NB4 (cell line): ENCODE data around the gene FANCC.

Source experiments
- DNase-seq: peaks from one replicate; pipeline ENCODE4 v3.0.0; 2010; ENCODE audit warnings: low read depth
- H3K4me3 ChIP-seq: one replicate; pipeline ENCODE4 v1.5.1; 2011; ENCODE audit warnings: mild to moderate bottlenecking, low read depth, low read length, moderate library complexity
- MYC ChIP-seq: IDR thresholded peaks from 2 replicates; pipeline ENCODE4 v1.6.1; 2011; ENCODE audit warnings: low read depth, low read length
- POLR2A ChIP-seq: IDR thresholded peaks from 2 replicates; pipeline ENCODE4 v1.6.1; 2011; ENCODE audit warnings: mild to moderate bottlenecking; ENCODE audit not compliant: insufficient read length; ENCODE audit errors: extremely low read depth
- TF ChIP-seq, protein P1 (sequence below): IDR thresholded peaks from one replicate; pipeline ENCODE4 v1.5.1; 2012; ENCODE audit warnings: low read depth, low read length
- TF ChIP-seq, protein P2 (sequence below): IDR thresholded peaks from 2 replicates; pipeline ENCODE4 v1.6.1; 2011; ENCODE audit warnings: low read depth, low read length

FANCC gene

DNA sequence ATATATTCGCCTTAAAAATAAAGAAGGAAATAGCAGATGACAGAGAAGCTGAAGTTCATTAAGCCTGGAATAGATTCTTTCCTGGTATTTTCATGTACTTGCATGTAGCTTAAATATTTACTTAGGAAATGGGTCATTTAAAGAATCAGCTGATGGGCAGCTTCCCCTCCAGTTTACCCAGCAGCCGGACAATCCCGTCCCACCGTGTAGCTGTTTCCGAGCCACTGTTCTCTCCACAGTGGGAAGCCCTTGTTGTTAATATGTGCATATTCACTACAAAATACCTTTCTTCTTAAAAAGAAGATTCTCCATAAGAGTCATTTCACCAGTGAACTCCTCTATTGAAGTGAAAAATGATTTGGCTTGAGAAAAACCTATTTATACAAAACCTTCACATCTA, 187.0 kb downstream of the FANCC start:
- TF ChIP-seq, protein P1, sequence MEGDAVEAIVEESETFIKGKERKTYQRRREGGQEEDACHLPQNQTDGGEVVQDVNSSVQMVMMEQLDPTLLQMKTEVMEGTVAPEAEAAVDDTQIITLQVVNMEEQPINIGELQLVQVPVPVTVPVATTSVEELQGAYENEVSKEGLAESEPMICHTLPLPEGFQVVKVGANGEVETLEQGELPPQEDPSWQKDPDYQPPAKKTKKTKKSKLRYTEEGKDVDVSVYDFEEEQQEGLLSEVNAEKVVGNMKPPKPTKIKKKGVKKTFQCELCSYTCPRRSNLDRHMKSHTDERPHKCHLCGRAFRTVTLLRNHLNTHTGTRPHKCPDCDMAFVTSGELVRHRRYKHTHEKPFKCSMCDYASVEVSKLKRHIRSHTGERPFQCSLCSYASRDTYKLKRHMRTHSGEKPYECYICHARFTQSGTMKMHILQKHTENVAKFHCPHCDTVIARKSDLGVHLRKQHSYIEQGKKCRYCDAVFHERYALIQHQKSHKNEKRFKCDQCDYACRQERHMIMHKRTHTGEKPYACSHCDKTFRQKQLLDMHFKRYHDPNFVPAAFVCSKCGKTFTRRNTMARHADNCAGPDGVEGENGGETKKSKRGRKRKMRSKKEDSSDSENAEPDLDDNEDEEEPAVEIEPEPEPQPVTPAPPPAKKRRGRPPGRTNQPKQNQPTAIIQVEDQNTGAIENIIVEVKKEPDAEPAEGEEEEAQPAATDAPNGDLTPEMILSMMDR, result no peak
- TF ChIP-seq MYC (no peak), POLR2A (no peak)
- TF ChIP-seq, protein P2, sequence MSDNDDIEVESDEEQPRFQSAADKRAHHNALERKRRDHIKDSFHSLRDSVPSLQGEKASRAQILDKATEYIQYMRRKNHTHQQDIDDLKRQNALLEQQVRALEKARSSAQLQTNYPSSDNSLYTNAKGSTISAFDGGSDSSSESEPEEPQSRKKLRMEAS, result no peak
- no peak overlapping the region for H3K4me3 ChIP-seq
- no peak for DNase-seq

DNA sequence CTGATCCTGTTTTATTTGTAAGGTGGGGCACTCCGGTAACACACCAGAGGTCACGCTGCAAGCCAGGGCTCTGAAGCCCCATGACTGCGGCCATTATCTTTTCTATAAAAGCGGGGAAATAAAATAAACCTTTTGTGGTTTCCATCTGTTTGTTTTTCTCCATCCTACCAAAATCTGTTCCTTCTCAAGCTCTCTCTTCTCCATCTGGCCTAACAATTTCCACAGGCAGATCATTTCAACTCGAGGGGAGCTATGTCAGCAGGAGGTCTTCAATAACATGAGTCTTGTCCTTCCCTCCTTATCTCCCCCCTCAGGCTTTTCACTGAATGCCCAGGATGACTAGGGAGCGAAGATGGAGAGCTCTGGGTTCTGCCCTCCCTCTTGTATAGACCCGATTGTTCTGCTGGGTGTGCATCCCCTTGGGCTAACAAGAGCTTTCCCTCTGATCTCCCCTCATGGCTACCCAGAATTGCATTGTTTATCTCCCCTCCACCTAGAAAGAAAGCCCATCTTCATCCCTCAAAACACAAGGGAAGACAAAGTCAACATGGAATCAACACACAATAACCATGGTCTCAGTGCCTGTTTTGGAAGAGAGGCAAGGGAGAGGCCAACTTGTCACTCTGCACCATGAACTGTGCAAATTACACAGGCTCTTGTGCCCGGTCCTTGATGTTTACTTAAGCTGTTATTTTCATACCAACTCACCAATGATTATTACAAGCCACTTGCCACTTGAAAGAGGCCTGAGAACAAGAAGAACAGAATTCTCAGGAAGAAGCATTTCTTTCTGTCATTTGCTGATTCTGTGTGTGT, 187.8 kb downstream of the FANCC start:
- TF ChIP-seq, protein P2, result no peak
- TF ChIP-seq, protein P1, result no peak
- TF ChIP-seq POLR2A (no peak), MYC (no peak)
- no peak for DNase-seq
- H3K4me3 ChIP-seq, result no peak overlapping the region

DNA sequence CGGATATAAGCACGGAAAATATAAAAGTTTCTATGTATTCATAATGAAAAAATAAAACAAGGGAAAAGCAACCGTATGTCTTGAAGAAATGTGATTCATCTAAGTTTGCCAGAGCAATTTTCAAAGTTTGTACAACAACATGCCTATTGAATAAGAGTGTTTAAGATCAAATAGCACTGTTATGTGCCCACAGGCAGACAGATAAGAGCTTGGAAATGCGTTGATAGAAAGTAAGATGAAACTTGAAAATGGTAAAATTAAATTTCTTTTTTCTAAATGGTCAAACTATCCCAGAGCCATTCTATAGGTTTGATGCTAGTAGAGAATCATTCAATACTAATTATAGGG, 189.4 kb downstream of the FANCC start:
- TF ChIP-seq, protein P1, result no peak
- TF ChIP-seq MYC (no peak), POLR2A (no peak)
- TF ChIP-seq, protein P2, result no peak
- H3K4me3 ChIP-seq, result no peak overlapping the region
- no peak for DNase-seq

DNA sequence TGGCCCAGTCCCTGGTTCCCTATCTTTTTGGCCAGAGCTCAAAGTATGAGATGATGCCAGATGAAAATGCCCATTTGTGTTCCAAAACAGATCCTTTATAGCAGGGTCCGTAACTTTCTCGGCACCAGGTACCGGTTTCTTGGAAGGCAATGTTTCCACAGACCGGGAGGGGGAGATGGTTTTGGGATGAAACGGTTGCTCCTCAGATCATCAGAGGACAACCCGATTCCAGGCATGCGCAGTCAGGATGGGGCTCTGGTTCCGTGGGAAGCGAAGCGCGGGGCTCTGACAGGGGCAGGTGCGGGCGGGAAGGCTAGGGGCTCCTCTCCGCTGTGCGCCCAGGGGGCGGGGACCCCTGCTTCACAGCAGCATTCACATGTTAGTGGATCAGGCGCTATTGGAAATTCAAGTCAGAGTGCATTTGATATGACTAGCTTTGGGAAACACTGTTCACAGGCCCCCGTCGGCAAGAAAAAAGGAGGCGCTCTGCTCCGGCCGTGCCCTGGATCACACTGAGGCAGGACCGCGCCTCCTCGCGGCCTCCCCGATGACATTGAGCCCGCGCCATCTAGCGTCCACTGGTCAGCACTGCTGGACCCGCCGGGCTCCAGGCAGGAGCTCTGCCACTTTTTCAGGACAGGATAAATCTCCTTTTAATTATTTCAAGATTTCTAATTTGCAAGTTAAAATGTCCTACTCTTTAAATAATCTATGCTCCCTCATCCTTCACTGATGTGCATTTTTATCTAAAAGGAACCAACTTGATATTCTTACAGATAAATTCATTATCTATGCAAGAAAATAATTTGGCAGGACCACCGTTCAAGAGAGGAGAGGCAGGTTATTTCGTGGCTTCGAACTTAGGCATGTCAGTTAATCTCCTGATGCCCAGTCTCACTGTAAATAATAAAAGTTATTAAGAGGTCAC, 190.0 kb downstream of the FANCC start:
- H3K4me3 ChIP-seq, result no peak overlapping the region
- TF ChIP-seq, protein P1, result peak; percentile 96
- TF ChIP-seq POLR2A, result no peak
- DNase-seq, result peak; percentile 69

DNA sequence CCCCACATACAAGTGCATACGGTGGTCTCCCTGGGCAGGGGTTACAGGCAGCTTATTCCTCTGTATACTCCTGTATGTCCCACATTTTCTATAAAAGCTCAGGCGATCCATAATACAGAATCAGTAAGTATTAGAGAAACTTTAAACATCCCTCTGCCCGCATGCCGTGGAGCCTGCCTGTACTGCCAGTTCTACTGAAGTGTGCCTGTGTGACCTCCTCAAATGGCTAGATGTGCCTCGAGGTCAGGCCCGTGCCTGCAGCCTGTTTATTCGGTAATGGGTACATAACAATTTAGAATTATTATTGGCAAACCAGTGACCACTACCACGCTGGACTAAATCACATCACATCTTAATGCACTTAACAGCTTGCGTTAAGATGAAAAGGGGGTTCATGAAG, 190.8 kb downstream of the FANCC start:
- TF ChIP-seq MYC (no peak), POLR2A (no peak)
- TF ChIP-seq, protein P1, result no peak
- TF ChIP-seq, protein P2, result no peak
- H3K4me3 ChIP-seq, result no peak overlapping the region
- no peak for DNase-seq
